Neural progenitor cell (in vitro differentiated cells): Measurements from ENCODE around the gene MAP2K2. TPM values are rescaled to one million over a fixed set of nuclear protein-coding genes. Genes with fewer than 3 reads are reported as not detected.

ENCODE experiments used
- DNase-seq: peaks from one replicate; pipeline ENCODE4 v3.0.0-alpha.2; 2016; ENCODE audit warnings: low spot score
- H2AFZ ChIP-seq: fragments of 200-600 bp; sonication (generic); replicated peaks from 2 replicates; pipeline ENCODE4 v1.6.1; 2016; ENCODE audit warnings: antibody characterized with exemption
- H3F3A ChIP-seq: fragments of 200-600 bp; sonication (generic); 2 replicates; pipeline ENCODE4 v1.6.1; 2016; ENCODE audit warnings: antibody characterized with exemption, low read depth
- H3K27ac ChIP-seq: fragments of 200-600 bp; sonication (generic); 2 replicates; pipeline ENCODE4 v1.5.1; 2016; ENCODE audit warnings: mild to moderate bottlenecking
- H3K27me3 ChIP-seq: fragments of 200-600 bp; sonication (generic); 2 replicates; pipeline ENCODE4 v1.6.1; 2016; ENCODE audit warnings: mild to moderate bottlenecking, moderate library complexity
- H3K36me3 ChIP-seq: fragments of 200-600 bp; sonication (generic); 2 replicates; pipeline ENCODE4 v1.5.1; 2016
- H3K4me1 ChIP-seq: fragments of 200-600 bp; sonication (generic); 2 replicates; pipeline ENCODE4 v1.6.1; 2016; ENCODE audit warnings: mixed run types
- H3K4me2 ChIP-seq: fragments of 200-600 bp; sonication (generic); 2 replicates; pipeline ENCODE4 v1.6.1; 2016
- H3K4me3 ChIP-seq: fragments of 200-600 bp; sonication (generic); 2 replicates; pipeline ENCODE4 v1.5.1; 2016
- H3K79me2 ChIP-seq: fragments of 200-600 bp; sonication (generic); 2 replicates; pipeline ENCODE4 v1.6.1; 2016; ENCODE audit warnings: low read depth
- H3K9ac ChIP-seq: fragments of 200-600 bp; sonication (generic); 2 replicates; pipeline ENCODE4 v1.6.1; 2016
- H3K9me3 ChIP-seq: fragments of 200-600 bp; sonication (generic); 2 replicates; pipeline ENCODE4 v1.5.1; 2016; ENCODE audit warnings: low read depth
- H4K20me1 ChIP-seq: fragments of 200-600 bp; sonication (generic); 2 replicates; pipeline ENCODE4 v1.6.1; 2016; ENCODE audit warnings: low read depth
- H3K27ac Mint-ChIP-seq: 3 replicates; pipeline ENCODE4 v1.8.0; 2021; ENCODE audit warnings: mixed read lengths
- H3K27me3 Mint-ChIP-seq: 2 replicates; pipeline ENCODE4 v1.8.0; 2022; ENCODE audit warnings: low read depth, mild to moderate bottlenecking, inconsistent platforms, moderate library complexity, mixed read lengths; ENCODE audit not compliant: insufficient read depth
- H3K36me3 Mint-ChIP-seq: 3 replicates; pipeline ENCODE4 v1.8.0; 2021; ENCODE audit warnings: mixed read lengths
- H3K4me1 Mint-ChIP-seq: 3 replicates; pipeline ENCODE4 v1.8.0; 2021; ENCODE audit warnings: mixed read lengths
- H3K4me3 Mint-ChIP-seq: 3 replicates; pipeline ENCODE4 v1.8.0; 2021; ENCODE audit warnings: mild to moderate bottlenecking, moderate library complexity, mixed read lengths
- H3K9me3 Mint-ChIP-seq: 3 replicates; pipeline ENCODE4 v1.8.0; 2020; ENCODE audit warnings: mixed read lengths
- EZH2 ChIP-seq: fragments of 200-600 bp; sonication (generic); IDR thresholded peaks from 2 replicates; pipeline ENCODE4 v1.6.1; 2017; ENCODE audit warnings: antibody characterized with exemption, mild to moderate bottlenecking, moderate library complexity
- EZH2phosphoT487 ChIP-seq: fragments of 200-600 bp; sonication (generic); IDR thresholded peaks from 2 replicates; pipeline ENCODE4 v1.6.1; 2017; ENCODE audit warnings: antibody characterized with exemption
- total RNA-seq: library from RNA; depleted of rRNA; stranded (reverse); fragments of >200 nt; gene quantifications from 2 replicates; pipeline ENCODE4 v1.2.3, GENCODE V29; 2015; ENCODE audit warnings: low replicate concordance
- TF ChIP-seq, protein P1 (sequence below): fragments of 200-600 bp; sonication (generic); IDR thresholded peaks from 2 replicates; pipeline ENCODE4 v1.5.1; 2017; ENCODE audit warnings: antibody characterized with exemption, mild to moderate bottlenecking

Gene MAP2K2
- total RNA-seq, 1 donor from 2014 or later: 69.7 TPM

GRCh38 chr19:4084547-4084877 is 39.4 kb downstream of the MAP2K2 start:
- Histone ChIP-seq H3K27me3 (no peaks in the 10 kb centered on the region), H3K27ac (no peak overlapping the region), H3K79me2 (no peaks in the 10 kb centered on the region), H3K4me1 (no peaks in the 10 kb centered on the region), H3K4me3 (no peak overlapping the region), H3K4me2 (no peak overlapping the region), H3F3A (no peaks in the 10 kb centered on the region), H3K36me3 (no peaks in the 10 kb centered on the region), H4K20me1 (no peaks in the 10 kb centered on the region), H3K9ac (no peak overlapping the region), H3K9me3 (no peaks in the 10 kb centered on the region), H2AFZ (no peak overlapping the region)
- TF ChIP-seq EZH2phosphoT487: no peak
- TF ChIP-seq EZH2: no peak
- TF ChIP-seq, protein P1, sequence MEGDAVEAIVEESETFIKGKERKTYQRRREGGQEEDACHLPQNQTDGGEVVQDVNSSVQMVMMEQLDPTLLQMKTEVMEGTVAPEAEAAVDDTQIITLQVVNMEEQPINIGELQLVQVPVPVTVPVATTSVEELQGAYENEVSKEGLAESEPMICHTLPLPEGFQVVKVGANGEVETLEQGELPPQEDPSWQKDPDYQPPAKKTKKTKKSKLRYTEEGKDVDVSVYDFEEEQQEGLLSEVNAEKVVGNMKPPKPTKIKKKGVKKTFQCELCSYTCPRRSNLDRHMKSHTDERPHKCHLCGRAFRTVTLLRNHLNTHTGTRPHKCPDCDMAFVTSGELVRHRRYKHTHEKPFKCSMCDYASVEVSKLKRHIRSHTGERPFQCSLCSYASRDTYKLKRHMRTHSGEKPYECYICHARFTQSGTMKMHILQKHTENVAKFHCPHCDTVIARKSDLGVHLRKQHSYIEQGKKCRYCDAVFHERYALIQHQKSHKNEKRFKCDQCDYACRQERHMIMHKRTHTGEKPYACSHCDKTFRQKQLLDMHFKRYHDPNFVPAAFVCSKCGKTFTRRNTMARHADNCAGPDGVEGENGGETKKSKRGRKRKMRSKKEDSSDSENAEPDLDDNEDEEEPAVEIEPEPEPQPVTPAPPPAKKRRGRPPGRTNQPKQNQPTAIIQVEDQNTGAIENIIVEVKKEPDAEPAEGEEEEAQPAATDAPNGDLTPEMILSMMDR: no peak
- no peak overlapping the region for H3K4me3 Mint-ChIP-seq
- no peaks in the 10 kb centered on the region for H3K4me1 Mint-ChIP-seq
- peaks cover 2% of the 10 kb centered on the region for H3K27me3 Mint-ChIP-seq
- H3K27ac Mint-ChIP-seq: no peak overlapping the region
- H3K9me3 Mint-ChIP-seq: no peaks in the 10 kb centered on the region
- no peaks in the 10 kb centered on the region for H3K36me3 Mint-ChIP-seq
- no peak for DNase-seq

- Mint-ChIP-seq H3K36me3 (no peaks in the 10 kb centered on the region), H3K9me3 (no peaks in the 10 kb centered on the region), H3K4me1 (no peaks in the 10 kb centered on the region), H3K27ac (no peak overlapping the region), H3K4me3 (no peak overlapping the region), H3K27me3 (peaks cover 2% of the 10 kb centered on the region)
- TF ChIP-seq EZH2 (no peak), EZH2phosphoT487 (no peak)
- TF ChIP-seq, protein P1: no peak
- H3K9ac ChIP-seq: no peak overlapping the region
- no peak for DNase-seq
- H4K20me1 ChIP-seq: no peaks in the 10 kb centered on the region
- no peak overlapping the region for H3K4me2 ChIP-seq
- no peak overlapping the region for H3K27ac ChIP-seq
- no peaks in the 10 kb centered on the region for H3K36me3 ChIP-seq
- H3F3A ChIP-seq: no peaks in the 10 kb centered on the region
- H3K4me3 ChIP-seq: no peak overlapping the region
- H3K79me2 ChIP-seq: no peaks in the 10 kb centered on the region
- no peaks in the 10 kb centered on the region for H3K9me3 ChIP-seq
- H3K4me1 ChIP-seq: no peaks in the 10 kb centered on the region
- no peaks in the 10 kb centered on the region for H3K27me3 ChIP-seq
- H2AFZ ChIP-seq: no peak overlapping the region
These were observed 40.0 kb downstream of the MAP2K2 start for GRCh38 chr19:4083677-4084546.

DNA sequence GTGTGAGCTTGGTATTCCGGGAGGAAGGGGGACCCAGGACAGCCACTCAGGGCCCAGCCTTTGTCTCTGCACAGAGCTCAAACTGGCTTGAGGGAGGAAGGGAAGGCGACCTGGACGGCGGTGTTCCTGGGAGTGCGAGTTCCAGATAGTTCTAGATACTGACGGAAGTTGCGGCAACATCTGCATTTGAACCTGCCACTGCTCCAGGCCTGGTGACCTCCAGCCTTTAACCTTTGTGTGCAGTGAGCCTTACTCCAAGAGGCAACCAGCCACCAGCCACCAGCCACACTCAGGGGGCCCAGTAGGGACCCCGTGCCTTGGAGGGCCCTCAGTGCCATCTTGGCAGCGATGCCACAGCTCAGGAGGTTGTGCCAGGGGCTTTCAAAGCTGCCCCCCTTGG is 41.8 kb downstream of the MAP2K2 start:
- no peaks in the 10 kb centered on the region for H3K36me3 ChIP-seq
- Mint-ChIP-seq H3K4me3 (no peak overlapping the region), H3K27me3 (peaks cover 7% of the 10 kb centered on the region), H3K27ac (no peak overlapping the region), H3K9me3 (no peaks in the 10 kb centered on the region), H3K4me1 (no peaks in the 10 kb centered on the region), H3K36me3 (no peaks in the 10 kb centered on the region)
- H3K9me3 ChIP-seq: no peaks in the 10 kb centered on the region
- no peaks in the 10 kb centered on the region for H3K79me2 ChIP-seq
- H3K4me3 ChIP-seq: no peak overlapping the region
- no peak for DNase-seq
- no peaks in the 10 kb centered on the region for H3F3A ChIP-seq
- no peaks in the 10 kb centered on the region for H3K4me1 ChIP-seq
- H4K20me1 ChIP-seq: no peaks in the 10 kb centered on the region
- H3K27me3 ChIP-seq: no peaks in the 10 kb centered on the region
- H3K4me2 ChIP-seq: no peak overlapping the region
- H2AFZ ChIP-seq: no peak overlapping the region
- TF ChIP-seq, protein P1: no peak
- no peak for TF ChIP-seq EZH2phosphoT487
- H3K9ac ChIP-seq: no peak overlapping the region
- no peak overlapping the region for H3K27ac ChIP-seq
